ENCODE results near the gene DRC1.

DRC1 gene

DNA sequence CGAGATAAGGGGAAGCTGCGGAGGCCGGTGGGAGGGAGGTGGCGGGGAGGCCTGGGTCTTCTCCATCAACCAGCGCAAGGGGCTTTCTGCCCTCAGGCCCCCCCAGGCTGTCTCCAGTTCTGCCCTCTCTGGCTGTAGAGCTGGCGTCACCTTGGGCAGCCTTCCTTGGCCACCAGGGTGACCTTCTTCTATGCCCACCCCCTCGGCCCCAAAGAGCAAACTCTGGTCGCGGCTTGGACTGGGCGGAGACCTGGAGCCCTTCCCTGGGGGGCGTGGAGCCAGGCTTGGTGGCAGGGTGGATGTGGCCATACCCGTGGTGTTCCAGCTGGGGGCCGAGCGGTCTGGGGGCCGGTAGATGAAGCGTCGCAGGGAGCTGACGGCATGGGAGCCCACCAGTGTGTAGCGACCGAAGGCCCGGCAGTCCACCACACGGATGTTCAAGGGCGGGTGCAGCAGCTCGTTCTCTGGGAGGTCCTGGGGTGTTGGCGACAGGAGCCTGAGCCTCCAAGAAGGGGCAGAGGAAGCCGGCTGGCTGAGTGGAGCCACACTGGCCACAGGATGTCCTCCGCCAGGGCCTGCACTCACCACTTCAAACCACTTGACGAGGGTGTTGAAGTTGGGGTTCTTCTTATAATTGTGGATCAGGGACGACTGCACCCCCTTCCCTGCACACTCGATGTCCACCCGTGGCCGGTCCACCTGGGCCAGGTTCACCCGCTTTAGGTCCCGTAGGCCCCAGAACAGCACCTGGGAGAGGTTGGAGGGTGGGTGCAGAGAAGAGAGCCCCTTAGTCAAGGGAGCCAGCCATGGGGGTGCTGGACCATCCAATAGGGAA, 71.3 kb downstream of the DRC1 start:
- no peak for TF ChIP-seq CTCF (IDR thresholded peaks at IDR 0.05; ENCODE audit: insufficient read depth, low read depth, low read length, missing control alignments)
- H3K4me3 ChIP-seq (ENCODE audit: low read depth, low read length) = no peak overlapping the region
- DNase-seq (ENCODE audit: low read depth) = no peak

DNA sequence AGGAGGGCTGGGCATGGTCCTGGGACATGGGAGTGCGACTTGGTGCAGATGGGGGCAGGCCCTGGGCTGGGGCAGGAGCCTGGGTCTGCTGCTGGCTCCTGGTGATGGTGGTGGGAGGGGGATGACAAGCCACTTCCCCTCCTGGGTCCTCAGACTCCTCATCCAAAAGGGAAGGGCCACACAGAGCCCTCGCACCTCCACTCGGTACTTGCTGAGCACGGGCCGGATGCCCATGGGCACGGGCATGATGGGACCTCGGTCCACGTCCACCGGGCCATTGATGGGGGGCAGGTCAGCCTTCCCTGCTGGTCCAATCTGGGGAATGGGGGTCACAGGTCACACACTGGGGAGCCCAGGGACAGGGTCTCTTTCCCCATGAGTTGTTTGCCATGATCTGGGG, 72.1 kb downstream of the DRC1 start:
- DNase-seq (ENCODE audit: low read depth) = no peak
- no peak overlapping the region for H3K4me3 ChIP-seq (ENCODE audit: low read depth, low read length)
- no peak for TF ChIP-seq CTCF (IDR thresholded peaks at IDR 0.05; ENCODE audit: insufficient read depth, low read depth, low read length, missing control alignments)

DNA sequence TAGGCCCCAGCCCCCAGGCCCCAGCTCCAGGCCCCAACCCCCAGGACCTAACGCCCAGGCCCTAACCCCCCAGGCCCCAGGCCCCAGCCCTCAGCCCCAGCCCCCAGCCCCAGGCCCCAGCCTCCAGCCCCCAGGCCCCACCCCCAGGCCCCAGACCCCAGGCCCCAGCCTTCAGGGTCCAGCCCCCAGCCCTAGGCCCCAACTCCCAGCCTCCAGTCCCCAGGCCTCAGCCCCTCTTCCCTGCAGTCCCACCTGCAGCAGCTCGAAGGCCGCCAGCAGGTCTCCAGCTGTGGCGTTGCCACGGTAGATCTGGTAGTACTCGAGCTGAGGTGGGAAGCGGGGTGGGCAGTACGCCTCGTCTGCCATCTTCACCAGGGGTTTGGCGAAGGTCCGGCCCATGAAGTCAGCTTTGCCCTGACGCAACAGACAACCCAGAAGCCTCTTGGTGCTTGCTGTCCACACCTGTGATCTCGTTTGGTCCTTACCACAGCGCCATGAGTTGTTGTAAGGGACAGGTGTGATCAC, 72.6 kb downstream of the DRC1 start:
- DNase-seq (ENCODE audit: low read depth) = no peak
- H3K4me3 ChIP-seq (ENCODE audit: low read depth, low read length) = no peak overlapping the region
- TF ChIP-seq CTCF (IDR thresholded peaks at IDR 0.05; ENCODE audit: insufficient read depth, low read depth, low read length, missing control alignments) = no peak

GRCh38 chr2:26475037-26475436, 73.3 kb downstream of the DRC1 start:
- DNase-seq (ENCODE audit: low read depth) = no peak
- TF ChIP-seq CTCF (IDR thresholded peaks at IDR 0.05; ENCODE audit: insufficient read depth, low read depth, low read length, missing control alignments) = no peak
- H3K4me3 ChIP-seq (ENCODE audit: low read depth, low read length) = no peak overlapping the region

- H3K4me3 ChIP-seq (ENCODE audit: low read depth, low read length) = no peak overlapping the region
- no peak for TF ChIP-seq CTCF (IDR thresholded peaks at IDR 0.05; ENCODE audit: insufficient read depth, low read depth, low read length, missing control alignments)
- DNase-seq (ENCODE audit: low read depth) = no peak
Measured at GRCh38 chr2:26475832-26476501, 74.2 kb downstream of the DRC1 start.

- no peak for DNase-seq (ENCODE audit: low read depth)
- H3K4me3 ChIP-seq (ENCODE audit: low read depth, low read length) = no peak overlapping the region
- no peak for TF ChIP-seq CTCF (IDR thresholded peaks at IDR 0.05; ENCODE audit: insufficient read depth, low read depth, low read length, missing control alignments)
Measured at GRCh38 chr2:26477126-26477910, 75.6 kb downstream of the DRC1 start.
